GM18520 (cell line): ENCODE data around the gene ANKRD12.

Experiments
- ATAC-seq: cut with Tn5 transposase; IDR thresholded peaks from one replicate; pipeline ENCODE4 v1.9.1; 2021; ENCODE audit not compliant: unreplicated experiment

The ANKRD12 gene

DNA sequence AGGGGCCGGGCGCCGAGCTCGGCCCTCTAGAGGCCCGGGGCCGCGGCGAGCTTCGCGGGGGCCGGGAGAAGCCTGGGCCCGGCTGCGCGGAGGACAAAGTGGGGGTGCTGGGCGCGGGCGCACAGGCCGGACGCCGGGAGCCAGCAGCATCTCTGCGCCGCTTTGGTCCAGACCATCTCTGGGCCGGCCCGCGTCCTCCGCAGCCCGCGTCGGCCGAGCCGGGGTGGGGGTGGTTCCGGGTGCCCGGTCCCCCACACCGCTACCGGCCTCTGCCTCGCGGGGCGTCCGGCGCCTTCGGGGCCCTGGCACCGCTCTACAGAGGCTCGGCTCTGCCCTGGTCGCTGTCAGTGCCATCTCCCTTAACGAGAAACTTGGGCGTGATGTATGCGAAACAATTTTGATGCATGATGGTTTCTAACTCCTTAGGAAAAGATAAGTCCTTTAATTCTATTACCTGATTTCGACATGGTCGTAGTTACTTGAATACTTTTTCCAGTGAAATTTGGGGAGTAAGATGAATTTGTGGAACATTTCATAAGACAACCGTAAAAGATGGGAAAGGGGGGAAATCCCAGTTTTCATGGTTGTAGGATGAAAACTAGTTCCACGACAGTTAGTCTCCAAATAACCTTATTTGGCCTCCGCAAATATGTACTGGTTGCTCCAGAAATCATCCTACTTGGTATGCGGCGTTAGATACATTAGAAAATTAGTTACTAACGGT lies 198.6 kb downstream of the ANKRD12 start:
- peak; percentile 33 for ATAC-seq
